ENCODE data around the gene PRDM16. TPM values are rescaled to one million over a fixed set of nuclear protein-coding genes. Genes with fewer than 3 reads are reported as not detected.

PRDM16 gene
- total RNA-seq, 4 donors from 2014 or later, result 0.41 to 0.95 TPM; not detected in 2

- 77% methylated on average over 11 of the region's 13 CpGs; no CpG with 5 or more reads in 1 of the 2 donors for WGBS, 2 donors (ENCODE audit: low coverage in 1 of 2)
- in situ Hi-C loops (cut with MboI; ENCODE audit: low pct_ligation_motif_present in 1 of 4, low pct_unique_long_range_greater_than_20kb in 1 of 4, low sequenced_read_pairs in 3 of 4) (loop anchor here in 2 of 4 donors (25.0 kb wide), 2 partner anchors 430 to 605 kb away; partner anchors contain the start of gene ACTRT2 (in 2 of the 2)), intact Hi-C loops (cut with DNase I; ENCODE audit: low total_unique reads) (no loop called here)
- no peak overlapping the region for H3K27ac ChIP-seq
- peaks cover 24% of the 10 kb centered on the region for H3K27me3 ChIP-seq
- DNase-seq, result no peak
- no peaks in the 10 kb centered on the region for H3K36me3 ChIP-seq
- H3K4me3 ChIP-seq, result no peak overlapping the region
- no peaks in the 10 kb centered on the region for H3K4me1 ChIP-seq
- no peaks in the 10 kb centered on the region for H3K9me3 ChIP-seq
- TF ChIP-seq POLR2A (IDR thresholded peaks at IDR 0.05) (no peak), POLR2AphosphoS5 (IDR thresholded peaks at IDR 0.05) (no peak), CTCF (IDR thresholded peaks at IDR 0.05) (no peak), EP300 (IDR thresholded peaks at IDR 0.05; ENCODE audit: low read depth) (no peak)
Measured at GRCh38 chr1:3442331-3442730, 373.3 kb downstream of the PRDM16 start.

- intact Hi-C loops (cut with DNase I; ENCODE audit: low total_unique reads) (no loop called here), in situ Hi-C loops (cut with MboI; ENCODE audit: low pct_ligation_motif_present in 1 of 4, low pct_unique_long_range_greater_than_20kb in 1 of 4, low sequenced_read_pairs in 3 of 4) (loop anchor here in 2 of 4 donors (25.0 kb wide), 2 partner anchors 431 to 606 kb away; partner anchors contain the start of gene ACTRT2 (in 2 of the 2))
- H3K4me3 ChIP-seq, result no peak overlapping the region
- H3K9me3 ChIP-seq, result peaks cover 0 to 1% of the 10 kb centered on the region in 2 donors
- no peaks in the 10 kb centered on the region for H3K36me3 ChIP-seq
- TF ChIP-seq CTCF (IDR thresholded peaks at IDR 0.05), result no peak
- peaks cover 24% of the 10 kb centered on the region for H3K27me3 ChIP-seq
- no peak overlapping the region for H3K27ac ChIP-seq
- no peak for DNase-seq
- no peaks in the 10 kb centered on the region for H3K4me1 ChIP-seq
- 60 to 80% methylated on average over 1 to 12 of the region's 12 CpGs for WGBS, 2 donors (ENCODE audit: low coverage in 1 of 2)
Measured at GRCh38 chr1:3442901-3443300, 373.9 kb downstream of the PRDM16 start.

GRCh38 chr1:3443807-3444206 lies 374.8 kb downstream of the PRDM16 start:
- no peaks in the 10 kb centered on the region for H3K36me3 ChIP-seq
- peaks cover 24% of the 10 kb centered on the region for H3K27me3 ChIP-seq
- H3K4me1 ChIP-seq, result no peaks in the 10 kb centered on the region
- TF ChIP-seq CTCF (IDR thresholded peaks at IDR 0.05) (no peak), EP300 (IDR thresholded peaks at IDR 0.05; ENCODE audit: low read depth) (no peak), POLR2AphosphoS5 (IDR thresholded peaks at IDR 0.05) (no peak), POLR2A (IDR thresholded peaks at IDR 0.05) (no peak)
- 67% methylated on average over 7 of the region's 7 CpGs; no CpG with 5 or more reads in 1 of the 2 donors for WGBS, 2 donors (ENCODE audit: low coverage in 1 of 2)
- intact Hi-C loops (cut with DNase I; ENCODE audit: low total_unique reads), result no loop called here
- no peak overlapping the region for H3K4me3 ChIP-seq
- in situ Hi-C loops (cut with MboI; ENCODE audit: low pct_ligation_motif_present in 1 of 4, low pct_unique_long_range_greater_than_20kb in 1 of 4, low sequenced_read_pairs in 3 of 4), result loop anchor here in 2 of 4 donors (25.0 kb wide), 2 partner anchors 432 to 607 kb away; partner anchors contain the start of gene ACTRT2 (in 2 of the 2)
- peaks cover 0 to 3% of the 10 kb centered on the region in 2 donors for H3K9me3 ChIP-seq
- no peak for DNase-seq
- H3K27ac ChIP-seq, result no peak overlapping the region

GRCh38 chr1:3444298-3444697 lies 375.3 kb downstream of the PRDM16 start:
- Histone ChIP-seq H3K4me3 (no peak overlapping the region), H3K9me3 (peaks cover 0 to 3% of the 10 kb centered on the region in 2 donors), H3K4me1 (no peaks in the 10 kb centered on the region), H3K27ac (no peak overlapping the region), H3K36me3 (no peaks in the 10 kb centered on the region), H3K27me3 (peaks cover 24% of the 10 kb centered on the region)
- no peak for TF ChIP-seq CTCF (IDR thresholded peaks at IDR 0.05)
- TF ChIP-seq POLR2A (IDR thresholded peaks at IDR 0.05), result no peak
- TF ChIP-seq EP300 (IDR thresholded peaks at IDR 0.05; ENCODE audit: low read depth), result no peak
- no peak for TF ChIP-seq POLR2AphosphoS5 (IDR thresholded peaks at IDR 0.05)
- 82 to 87% methylated on average over 7 to 18 of the region's 18 CpGs for WGBS, 2 donors (ENCODE audit: low coverage in 1 of 2)
- no peak for DNase-seq
- in situ Hi-C loops (cut with MboI; ENCODE audit: low pct_ligation_motif_present in 1 of 4, low pct_unique_long_range_greater_than_20kb in 1 of 4, low sequenced_read_pairs in 3 of 4), result loop anchor here in 2 of 4 donors (25.0 kb wide), 2 partner anchors 432 to 607 kb away; partner anchors contain the start of gene ACTRT2 (in 2 of the 2)
- intact Hi-C loops (cut with DNase I; ENCODE audit: low total_unique reads), result no loop called here
